OCI-LY1 (cell line): ENCODE data around the gene XYLT1.

ENCODE experiments used
- H2AFZ ChIP-seq: fragments of 200-600 bp; sonication (generic), shearing (Covaris generic); 2 replicates; pipeline ENCODE4 v1.6.0; 2014; ENCODE audit warnings: antibody characterized with exemption, mild to moderate bottlenecking, low read length
- H3F3A ChIP-seq: fragments of 200-600 bp; sonication (generic), shearing (Covaris generic); 2 replicates; pipeline ENCODE4 v1.6.0; 2014; ENCODE audit warnings: mild to moderate bottlenecking, antibody characterized with exemption, low read length, moderate library complexity; ENCODE audit not compliant: insufficient read depth
- H3K27ac ChIP-seq: fragments of 200-600 bp; sonication (generic); 2 replicates; pipeline ENCODE4 v1.5.1; 2014; ENCODE audit warnings: low read length, mixed run types, mild to moderate bottlenecking, low read depth; ENCODE audit not compliant: poor library complexity, severe bottlenecking
- H3K27me3 ChIP-seq: fragments of 200-600 bp; sonication (generic); 2 replicates; pipeline ENCODE4 v1.6.0; 2014; ENCODE audit warnings: antibody characterized with exemption, mild to moderate bottlenecking, low read length, moderate library complexity; ENCODE audit not compliant: insufficient read depth
- H3K36me3 ChIP-seq: fragments of 200-600 bp; sonication (generic); 2 replicates; pipeline ENCODE4 v1.6.1; 2014; ENCODE audit warnings: mild to moderate bottlenecking, antibody characterized with exemption, low read length, moderate library complexity, mixed read lengths; ENCODE audit not compliant: insufficient read depth
- H3K4me1 ChIP-seq: fragments of 200-600 bp; sonication (generic); 2 replicates; pipeline ENCODE4 v1.5.1; 2014; ENCODE audit warnings: mild to moderate bottlenecking, low read length, moderate library complexity; ENCODE audit not compliant: insufficient read depth, severe bottlenecking
- H3K4me2 ChIP-seq: fragments of 200-600 bp; sonication (generic), shearing (Covaris generic); 2 replicates; pipeline ENCODE4 v1.6.1; 2014; ENCODE audit warnings: low read length
- H3K4me3 ChIP-seq: fragments of 200-600 bp; sonication (generic); 2 replicates; pipeline ENCODE4 v1.5.1; 2014; ENCODE audit warnings: low read length, low read depth, mild to moderate bottlenecking, mixed read lengths; ENCODE audit not compliant: poor library complexity, severe bottlenecking
- H3K79me2 ChIP-seq: fragments of 200-600 bp; shearing (Covaris generic); 2 replicates; pipeline ENCODE4 v1.6.1; 2016; ENCODE audit warnings: mixed run types, low read length, mixed read lengths; ENCODE audit not compliant: insufficient read depth
- H3K9ac ChIP-seq: fragments of 200-600 bp; sonication (generic), shearing (Covaris generic); 2 replicates; pipeline ENCODE4 v1.6.1; 2014; ENCODE audit warnings: mild to moderate bottlenecking, low read length, mixed read lengths
- H3K9me2 ChIP-seq: fragments of 200-600 bp; sonication (generic), shearing (Covaris generic); 2 replicates; pipeline ENCODE4 v1.6.1; 2014; ENCODE audit warnings: low read depth, mild to moderate bottlenecking, low read length, mixed read lengths
- H3K9me3 ChIP-seq: fragments of 200-600 bp; shearing (Covaris generic); 2 replicates; pipeline ENCODE4 v1.6.1; 2014; ENCODE audit warnings: low read length, mixed read lengths
- H4K20me1 ChIP-seq: fragments of 200-600 bp; sonication (generic), shearing (Covaris generic); 2 replicates; pipeline ENCODE4 v1.6.0; 2016; ENCODE audit warnings: mild to moderate bottlenecking, low read length; ENCODE audit not compliant: insufficient read depth
- EZH2 ChIP-seq: fragments of 200-600 bp; sonication (generic), shearing (Covaris generic); IDR thresholded peaks from 2 replicates; pipeline ENCODE4 v1.8.0; 2017; ENCODE audit warnings: borderline replicate concordance, mixed run types, mild to moderate bottlenecking, antibody characterized with exemption, low read length, moderate library complexity, mixed read lengths
- TF ChIP-seq, protein P1 (sequence below): fragments of 200-600 bp; sonication (generic), shearing (Covaris generic); IDR thresholded peaks from 2 replicates; pipeline ENCODE4 v1.5.1; 2017; ENCODE audit warnings: mild to moderate bottlenecking, antibody characterized with exemption, low read length, moderate library complexity, mixed read lengths

XYLT1 gene

DNA sequence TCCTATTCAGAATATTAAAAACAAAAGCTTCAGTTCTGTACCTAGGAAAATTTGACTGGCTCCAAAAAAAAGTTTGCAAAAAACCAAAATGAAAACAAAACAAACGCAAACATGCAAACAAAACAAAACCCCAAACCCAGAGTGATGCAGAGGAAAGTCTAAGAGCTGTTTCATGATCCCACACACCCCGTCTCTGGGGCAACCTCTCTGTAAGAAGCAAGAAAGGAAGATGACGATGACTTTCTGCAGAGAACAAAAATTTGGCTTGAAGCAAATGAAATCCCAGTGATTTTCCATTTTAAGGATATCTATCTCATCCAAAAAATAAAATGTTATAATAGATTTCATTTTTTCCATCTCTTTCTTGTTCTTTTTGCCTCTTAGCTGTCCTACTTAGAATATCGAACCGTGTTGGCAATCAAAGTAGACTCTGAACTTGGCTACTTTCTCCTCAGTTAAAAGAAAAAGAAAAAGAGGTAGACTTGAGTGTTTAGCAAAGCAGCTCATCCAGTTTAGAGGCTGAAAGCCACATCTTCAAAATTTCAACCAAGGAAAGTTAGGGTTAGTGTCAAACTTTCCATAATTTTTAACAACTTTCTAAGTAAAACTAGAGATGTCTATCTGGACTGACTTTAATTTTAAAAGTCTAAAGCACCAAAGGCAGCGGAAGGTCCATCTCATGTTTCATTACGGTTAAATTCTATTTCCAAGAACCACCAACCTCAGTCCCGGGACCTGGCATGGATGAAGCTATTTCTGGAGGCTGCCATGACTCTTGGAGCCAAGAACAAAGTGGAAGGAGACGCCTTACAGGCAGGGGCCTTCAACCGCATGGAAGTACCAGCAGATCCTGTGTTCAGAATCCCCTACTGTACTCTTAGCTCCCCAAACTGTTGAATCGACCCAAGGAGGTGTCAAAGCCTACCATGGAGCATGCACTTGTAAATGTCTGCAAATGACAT, 180.8 kb downstream of the XYLT1 start:
- no peak overlapping the region for H2AFZ ChIP-seq
- TF ChIP-seq, protein P1, sequence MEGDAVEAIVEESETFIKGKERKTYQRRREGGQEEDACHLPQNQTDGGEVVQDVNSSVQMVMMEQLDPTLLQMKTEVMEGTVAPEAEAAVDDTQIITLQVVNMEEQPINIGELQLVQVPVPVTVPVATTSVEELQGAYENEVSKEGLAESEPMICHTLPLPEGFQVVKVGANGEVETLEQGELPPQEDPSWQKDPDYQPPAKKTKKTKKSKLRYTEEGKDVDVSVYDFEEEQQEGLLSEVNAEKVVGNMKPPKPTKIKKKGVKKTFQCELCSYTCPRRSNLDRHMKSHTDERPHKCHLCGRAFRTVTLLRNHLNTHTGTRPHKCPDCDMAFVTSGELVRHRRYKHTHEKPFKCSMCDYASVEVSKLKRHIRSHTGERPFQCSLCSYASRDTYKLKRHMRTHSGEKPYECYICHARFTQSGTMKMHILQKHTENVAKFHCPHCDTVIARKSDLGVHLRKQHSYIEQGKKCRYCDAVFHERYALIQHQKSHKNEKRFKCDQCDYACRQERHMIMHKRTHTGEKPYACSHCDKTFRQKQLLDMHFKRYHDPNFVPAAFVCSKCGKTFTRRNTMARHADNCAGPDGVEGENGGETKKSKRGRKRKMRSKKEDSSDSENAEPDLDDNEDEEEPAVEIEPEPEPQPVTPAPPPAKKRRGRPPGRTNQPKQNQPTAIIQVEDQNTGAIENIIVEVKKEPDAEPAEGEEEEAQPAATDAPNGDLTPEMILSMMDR = no peak
- no peak for TF ChIP-seq EZH2
- no peak overlapping the region for H3K9ac ChIP-seq
- no peak overlapping the region for H3K4me2 ChIP-seq
- H3K36me3 ChIP-seq = peaks cover 7% of the 10 kb centered on the region; the same call in 1 of the 2 replicates
- H3K4me3 ChIP-seq = no peak overlapping the region
- H3K9me3 ChIP-seq = no peaks in the 10 kb centered on the region
- no peak overlapping the region for H3K27ac ChIP-seq
- H3K9me2 ChIP-seq = no peaks in the 10 kb centered on the region
- H3K79me2 ChIP-seq = no peaks in the 10 kb centered on the region
- no peaks in the 10 kb centered on the region for H3F3A ChIP-seq
- H3K4me1 ChIP-seq = peaks cover 5% of the 10 kb centered on the region
- H4K20me1 ChIP-seq = no peaks in the 10 kb centered on the region
- H3K27me3 ChIP-seq = no peaks in the 10 kb centered on the region

DNA sequence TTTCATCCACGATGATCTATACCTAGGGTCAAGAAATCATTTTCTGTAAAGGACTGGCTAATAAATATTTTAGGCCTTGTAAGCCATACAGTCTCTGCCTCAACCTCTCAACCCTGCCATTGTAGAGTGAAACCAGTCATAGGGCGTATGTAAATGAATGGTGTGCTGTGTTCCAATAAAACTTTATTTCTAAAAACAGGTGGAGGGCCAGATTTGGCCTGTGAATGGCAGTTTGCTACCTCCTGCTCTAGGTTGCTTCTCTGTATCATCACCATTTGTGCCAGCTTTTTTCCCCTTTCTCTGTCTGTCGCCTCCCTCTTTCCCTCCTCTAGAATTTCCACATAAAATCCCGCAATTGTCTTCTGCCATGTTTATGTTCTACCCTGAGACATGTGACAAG, 181.7 kb downstream of the XYLT1 start:
- Histone ChIP-seq H3K79me2 (no peaks in the 10 kb centered on the region), H3K4me1 (peaks cover 2% of the 10 kb centered on the region), H3K9me3 (no peaks in the 10 kb centered on the region), H3K27ac (no peak overlapping the region), H3F3A (no peaks in the 10 kb centered on the region), H3K4me2 (no peak overlapping the region), H4K20me1 (no peaks in the 10 kb centered on the region), H3K4me3 (no peak overlapping the region), H3K27me3 (no peaks in the 10 kb centered on the region), H3K36me3 (peaks cover 7% of the 10 kb centered on the region; the same call in 1 of the 2 replicates), H2AFZ (no peak overlapping the region), H3K9ac (no peak overlapping the region), H3K9me2 (no peaks in the 10 kb centered on the region)
- no peak for TF ChIP-seq EZH2
- TF ChIP-seq, protein P1 = no peak

GRCh38 chr16:17287166-17287800, 183.5 kb downstream of the XYLT1 start:
- TF ChIP-seq, protein P1 = no peak
- no peak for TF ChIP-seq EZH2
- H3K9me2 ChIP-seq = no peaks in the 10 kb centered on the region
- H3K9ac ChIP-seq = no peak overlapping the region
- no peaks in the 10 kb centered on the region for H3K79me2 ChIP-seq
- H3K4me2 ChIP-seq = no peak overlapping the region
- H3F3A ChIP-seq = no peaks in the 10 kb centered on the region
- H3K4me1 ChIP-seq = peaks cover 20% of the 10 kb centered on the region
- H3K27ac ChIP-seq = no peak overlapping the region
- H3K27me3 ChIP-seq = no peaks in the 10 kb centered on the region
- no peak overlapping the region for H2AFZ ChIP-seq
- H3K36me3 ChIP-seq = peaks cover 7% of the 10 kb centered on the region; the same call in 1 of the 2 replicates
- no peaks in the 10 kb centered on the region for H4K20me1 ChIP-seq
- no peak overlapping the region for H3K4me3 ChIP-seq
- H3K9me3 ChIP-seq = no peaks in the 10 kb centered on the region
